ENCODE results near the gene IL2.
A peak's percentile ranks its signal among the peaks of the same experiment; 100 is the strongest.

Gene IL2

GRCh38 chr4:122453384-122453995 is 3.0 kb downstream of the IL2 start:
- no peak overlapping the region for H3K27ac ChIP-seq
- TF ChIP-seq, protein P1, sequence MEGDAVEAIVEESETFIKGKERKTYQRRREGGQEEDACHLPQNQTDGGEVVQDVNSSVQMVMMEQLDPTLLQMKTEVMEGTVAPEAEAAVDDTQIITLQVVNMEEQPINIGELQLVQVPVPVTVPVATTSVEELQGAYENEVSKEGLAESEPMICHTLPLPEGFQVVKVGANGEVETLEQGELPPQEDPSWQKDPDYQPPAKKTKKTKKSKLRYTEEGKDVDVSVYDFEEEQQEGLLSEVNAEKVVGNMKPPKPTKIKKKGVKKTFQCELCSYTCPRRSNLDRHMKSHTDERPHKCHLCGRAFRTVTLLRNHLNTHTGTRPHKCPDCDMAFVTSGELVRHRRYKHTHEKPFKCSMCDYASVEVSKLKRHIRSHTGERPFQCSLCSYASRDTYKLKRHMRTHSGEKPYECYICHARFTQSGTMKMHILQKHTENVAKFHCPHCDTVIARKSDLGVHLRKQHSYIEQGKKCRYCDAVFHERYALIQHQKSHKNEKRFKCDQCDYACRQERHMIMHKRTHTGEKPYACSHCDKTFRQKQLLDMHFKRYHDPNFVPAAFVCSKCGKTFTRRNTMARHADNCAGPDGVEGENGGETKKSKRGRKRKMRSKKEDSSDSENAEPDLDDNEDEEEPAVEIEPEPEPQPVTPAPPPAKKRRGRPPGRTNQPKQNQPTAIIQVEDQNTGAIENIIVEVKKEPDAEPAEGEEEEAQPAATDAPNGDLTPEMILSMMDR (conservative IDR thresholded peaks at IDR 0.05) = no peak

DNA sequence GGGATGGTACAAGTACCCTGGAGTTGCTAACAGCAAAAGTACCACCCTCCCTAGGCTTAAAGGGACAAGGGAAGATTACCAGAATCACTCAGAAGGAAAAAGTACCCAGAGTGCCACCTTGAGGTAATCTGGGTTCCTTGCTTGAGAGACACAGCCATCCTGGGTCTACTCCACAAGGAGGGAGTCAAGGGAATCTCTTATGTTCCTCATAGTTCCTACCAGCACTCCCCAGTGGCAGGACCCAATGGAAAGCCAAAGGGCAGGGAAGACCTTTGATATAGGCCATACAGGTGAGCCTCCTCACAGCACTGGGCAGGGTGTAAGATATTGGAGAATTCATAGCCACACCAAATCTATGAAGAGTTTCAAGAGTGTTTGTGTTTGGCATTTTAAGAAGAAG is 5.7 kb downstream of the IL2 start:
- H3K27ac ChIP-seq = no peak overlapping the region
- TF ChIP-seq, protein P1 (conservative IDR thresholded peaks at IDR 0.05) = peak; percentile 42

GRCh38 chr4:122434285-122434684 is 22.2 kb downstream of the IL2 start:
- no peak overlapping the region for H3K27ac ChIP-seq
- TF ChIP-seq, protein P1 (conservative IDR thresholded peaks at IDR 0.05) = no peak

GRCh38 chr4:122431351-122431750 is 25.2 kb downstream of the IL2 start:
- H3K27ac ChIP-seq = no peak overlapping the region
- TF ChIP-seq, protein P1 (conservative IDR thresholded peaks at IDR 0.05) = no peak

DNA sequence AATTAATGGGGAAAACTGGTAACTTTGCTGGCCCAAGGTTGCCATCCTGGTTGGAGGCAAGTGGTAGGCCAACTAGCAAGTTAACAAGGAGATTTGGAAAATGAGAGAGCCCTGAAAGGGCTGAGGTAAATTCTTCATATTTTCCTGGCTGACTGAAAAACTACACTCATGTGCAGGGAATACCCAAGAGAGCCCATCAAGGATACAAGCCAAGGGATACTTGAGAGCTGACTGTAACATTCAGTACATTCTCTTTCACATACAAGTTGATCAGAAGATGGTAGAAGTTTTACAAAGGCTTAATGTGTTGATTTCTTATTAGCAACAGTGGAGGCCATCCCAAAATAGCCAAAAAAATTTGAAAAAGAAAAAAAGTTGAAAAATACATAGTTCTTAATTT is 33.3 kb downstream of the IL2 start:
- H3K27ac ChIP-seq = no peak overlapping the region
- TF ChIP-seq, protein P1 (conservative IDR thresholded peaks at IDR 0.05) = no peak

GRCh38 chr4:122412547-122412946 is 44.0 kb downstream of the IL2 start:
- TF ChIP-seq, protein P1 (conservative IDR thresholded peaks at IDR 0.05) = no peak
- H3K27ac ChIP-seq = no peak overlapping the region

- H3K27ac ChIP-seq = no peak overlapping the region
- TF ChIP-seq, protein P1 (conservative IDR thresholded peaks at IDR 0.05) = no peak
Measured at GRCh38 chr4:122403861-122404260, 52.7 kb downstream of the IL2 start.
